ENCODE data around the gene FASN. TPM values are rescaled to one million over a fixed set of nuclear protein-coding genes. Genes with fewer than 3 reads are reported as not detected.

The FASN gene
- total RNA-seq, 4 donors from 2014 or later, result 141 to 424 (median 233) TPM

DNA sequence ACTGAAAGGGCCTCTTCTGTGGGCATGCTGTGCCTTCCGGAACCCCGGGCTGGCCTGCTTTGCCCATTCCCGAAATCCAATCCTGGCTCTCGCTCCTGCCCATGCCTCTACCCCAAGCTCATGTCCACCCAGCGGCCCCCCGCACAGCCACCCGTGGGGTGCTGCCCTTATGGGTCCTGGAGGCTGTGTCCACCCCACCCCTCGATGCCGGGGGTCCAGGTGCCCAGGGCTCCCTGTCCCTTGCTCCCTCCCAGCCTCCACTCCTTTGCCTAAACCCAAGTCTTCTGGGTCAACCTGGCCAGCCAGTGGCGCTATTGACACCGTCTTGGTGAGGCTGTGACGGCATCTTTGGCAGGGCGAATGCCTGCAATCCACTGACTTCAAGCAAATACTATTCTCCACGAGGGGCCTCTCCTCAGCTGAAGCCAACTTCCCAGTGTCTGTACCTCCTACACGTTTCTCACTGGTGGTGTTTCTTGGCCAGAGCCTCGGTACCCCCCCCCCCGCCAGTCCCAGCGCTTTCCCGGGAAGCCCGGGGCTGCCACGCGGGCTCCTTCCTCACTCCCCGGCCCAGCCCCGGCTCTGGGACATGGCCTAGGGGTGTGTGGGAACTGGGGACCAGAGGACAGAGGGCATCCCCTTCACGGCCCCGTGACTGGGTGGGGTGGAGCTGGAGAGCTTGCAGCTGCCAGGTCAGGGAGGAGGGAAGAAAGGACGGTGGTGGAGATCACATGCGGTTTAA, 20.2 kb downstream of the FASN start:
- intact Hi-C loops (cut with DNase I; ENCODE audit: low total_unique reads), result no loop called here
- DNase-seq (ENCODE audit: low spot score in 2 of 2), result no peak
- WGBS, 2 donors, result 57 to 63% methylated on average over 27 to 28 of the region's 28 CpGs
- H3K4me3 ChIP-seq (ENCODE audit: low read depth, poor library complexity, severe bottlenecking), result no peak overlapping the region
- TF ChIP-seq, protein P1, sequence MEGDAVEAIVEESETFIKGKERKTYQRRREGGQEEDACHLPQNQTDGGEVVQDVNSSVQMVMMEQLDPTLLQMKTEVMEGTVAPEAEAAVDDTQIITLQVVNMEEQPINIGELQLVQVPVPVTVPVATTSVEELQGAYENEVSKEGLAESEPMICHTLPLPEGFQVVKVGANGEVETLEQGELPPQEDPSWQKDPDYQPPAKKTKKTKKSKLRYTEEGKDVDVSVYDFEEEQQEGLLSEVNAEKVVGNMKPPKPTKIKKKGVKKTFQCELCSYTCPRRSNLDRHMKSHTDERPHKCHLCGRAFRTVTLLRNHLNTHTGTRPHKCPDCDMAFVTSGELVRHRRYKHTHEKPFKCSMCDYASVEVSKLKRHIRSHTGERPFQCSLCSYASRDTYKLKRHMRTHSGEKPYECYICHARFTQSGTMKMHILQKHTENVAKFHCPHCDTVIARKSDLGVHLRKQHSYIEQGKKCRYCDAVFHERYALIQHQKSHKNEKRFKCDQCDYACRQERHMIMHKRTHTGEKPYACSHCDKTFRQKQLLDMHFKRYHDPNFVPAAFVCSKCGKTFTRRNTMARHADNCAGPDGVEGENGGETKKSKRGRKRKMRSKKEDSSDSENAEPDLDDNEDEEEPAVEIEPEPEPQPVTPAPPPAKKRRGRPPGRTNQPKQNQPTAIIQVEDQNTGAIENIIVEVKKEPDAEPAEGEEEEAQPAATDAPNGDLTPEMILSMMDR (IDR thresholded peaks at IDR 0.05), result no peak
- no peak for TF ChIP-seq POLR2A (IDR thresholded peaks at IDR 0.05)

DNA sequence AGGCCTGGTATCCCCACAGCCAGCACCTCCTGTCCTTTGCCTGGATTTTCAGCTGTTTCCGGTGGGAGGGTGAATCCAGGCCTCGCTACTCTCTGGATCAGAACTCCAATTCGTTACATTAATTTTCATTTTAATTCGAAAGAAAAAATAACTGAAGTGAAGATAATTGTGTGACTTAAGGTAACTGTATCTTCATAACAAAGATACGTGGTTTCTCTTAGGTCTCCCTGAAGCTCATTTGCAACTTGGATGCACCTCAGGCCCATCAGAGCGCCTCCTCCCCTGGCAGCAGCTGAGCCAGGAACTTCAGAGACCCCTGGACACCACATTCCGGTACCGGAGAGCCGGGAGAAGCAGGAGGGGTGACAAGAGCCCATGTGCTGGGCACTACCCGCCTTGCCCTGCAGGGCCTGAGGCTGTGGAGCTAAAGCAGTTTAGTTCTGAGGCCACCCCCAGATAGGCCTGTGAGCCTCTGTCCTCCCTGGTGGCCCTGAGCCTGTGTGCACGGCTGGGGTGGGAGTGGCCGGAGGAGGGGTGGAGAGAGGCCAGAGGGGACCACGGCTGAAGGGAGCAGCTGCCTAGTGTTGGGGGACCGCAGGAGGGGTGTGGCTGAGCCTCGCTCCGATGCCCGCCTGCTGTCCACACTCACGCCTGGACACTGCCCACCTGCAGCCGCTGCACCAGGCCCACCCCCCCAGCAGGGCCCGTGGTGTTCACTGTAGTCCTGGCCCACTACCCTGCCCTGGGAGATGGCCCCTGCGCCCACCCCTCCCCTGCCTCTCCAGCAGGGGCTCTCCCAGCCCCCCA, 21.0 kb downstream of the FASN start:
- intact Hi-C loops (cut with DNase I; ENCODE audit: low total_unique reads), result no loop called here
- H3K4me3 ChIP-seq (ENCODE audit: low read depth, poor library complexity, severe bottlenecking), result no peak overlapping the region
- DNase-seq (ENCODE audit: low spot score in 2 of 2), result no peak
- WGBS, 2 donors, result 76 to 82% methylated on average over 18 to 21 of the region's 21 CpGs
- TF ChIP-seq POLR2A (IDR thresholded peaks at IDR 0.05), result no peak

DNA sequence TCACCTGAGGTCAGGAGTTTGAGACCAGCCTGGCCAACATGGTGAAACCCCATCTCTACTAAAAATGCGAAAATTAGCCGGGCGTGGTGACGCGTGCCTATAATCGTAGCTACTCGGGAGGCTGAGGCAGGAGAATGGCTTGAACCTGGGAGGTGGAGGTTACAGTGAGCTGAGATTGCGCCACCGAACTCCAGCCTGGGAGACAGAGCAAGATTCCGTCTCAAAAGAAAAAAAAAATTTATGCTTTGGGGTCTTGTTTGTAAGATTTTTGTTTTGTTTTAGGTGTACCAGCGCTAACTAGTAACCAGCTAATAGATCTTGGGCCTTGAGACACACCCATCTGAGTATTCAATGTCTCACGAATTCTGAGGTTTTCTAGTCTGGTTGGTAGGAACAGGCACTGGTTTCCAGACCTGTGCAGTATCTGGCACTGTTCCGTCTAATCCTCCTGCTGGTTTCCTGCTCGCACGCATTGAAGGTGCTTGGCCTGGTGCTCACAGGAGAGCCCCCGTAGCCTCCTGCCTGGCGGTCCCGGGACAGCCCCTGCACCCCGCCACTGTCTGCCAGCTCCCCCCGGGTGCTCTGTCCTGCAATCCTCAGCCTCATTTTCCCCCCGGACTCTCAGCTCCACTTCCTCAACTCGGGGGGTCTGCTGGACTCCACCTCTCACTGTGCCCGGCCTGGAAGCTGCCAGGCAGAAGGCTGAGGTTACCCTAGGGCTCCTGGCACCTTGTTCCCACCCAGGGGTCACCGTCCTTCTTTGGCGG, 21.8 kb downstream of the FASN start:
- H3K4me3 ChIP-seq (ENCODE audit: low read depth, poor library complexity, severe bottlenecking), result no peak overlapping the region
- TF ChIP-seq, protein P1 (IDR thresholded peaks at IDR 0.05), result no peak
- TF ChIP-seq POLR2A (IDR thresholded peaks at IDR 0.05), result no peak
- WGBS, 2 donors, result 83 to 84% methylated on average over 25 of the region's 25 CpGs
- DNase-seq (ENCODE audit: low spot score in 2 of 2), result no peak
- intact Hi-C loops (cut with DNase I; ENCODE audit: low total_unique reads), result no loop called here

DNA sequence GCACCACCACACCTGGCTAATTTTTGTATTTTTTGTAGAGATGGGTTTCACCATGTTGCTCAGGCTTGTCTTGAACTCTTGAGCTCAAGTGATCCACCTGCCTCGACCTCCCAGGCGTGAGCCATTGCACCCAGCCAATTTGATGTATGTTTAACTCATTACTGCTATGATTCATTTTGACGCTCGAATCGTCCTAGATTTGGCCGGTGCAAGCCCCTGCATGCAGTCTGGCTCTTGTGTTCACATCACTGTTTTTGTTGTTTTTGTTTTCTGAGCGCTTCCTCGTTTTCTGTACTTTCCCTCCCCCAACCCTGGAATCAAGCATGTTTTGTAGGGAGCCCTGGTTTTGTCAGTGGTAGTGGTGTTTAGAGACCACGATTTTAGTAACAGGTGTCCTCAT, 24.6 kb downstream of the FASN start:
- DNase-seq (ENCODE audit: low spot score in 2 of 2), result no peak
- H3K4me3 ChIP-seq (ENCODE audit: low read depth, poor library complexity, severe bottlenecking), result no peak overlapping the region
- 57 to 67% methylated on average over 9 of the region's 9 CpGs for WGBS, 2 donors
- intact Hi-C loops (cut with DNase I; ENCODE audit: low total_unique reads), result no loop called here
- TF ChIP-seq, protein P1 (IDR thresholded peaks at IDR 0.05), result no peak
- no peak for TF ChIP-seq POLR2A (IDR thresholded peaks at IDR 0.05)

DNA sequence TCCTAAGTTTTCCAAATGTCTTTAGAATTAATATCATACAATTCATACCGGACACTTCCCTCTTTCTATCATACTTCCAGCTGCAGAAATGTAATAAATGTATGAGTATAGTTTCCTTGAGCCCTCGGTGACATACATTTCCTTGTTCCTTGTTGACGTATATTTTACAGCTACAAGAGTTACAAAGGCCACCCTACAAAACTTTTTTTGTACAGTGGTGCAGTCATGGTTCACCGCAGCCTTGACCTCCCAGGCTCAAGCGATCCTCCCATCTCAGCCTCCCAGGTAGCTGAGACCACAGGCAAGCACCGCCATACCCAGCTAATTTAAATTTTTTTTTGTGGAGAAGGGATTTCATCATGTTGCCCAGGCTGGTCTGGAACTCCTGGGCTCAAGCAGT, 25.2 kb downstream of the FASN start:
- intact Hi-C loops (cut with DNase I; ENCODE audit: low total_unique reads), result no loop called here
- no peak for TF ChIP-seq POLR2A (IDR thresholded peaks at IDR 0.05)
- TF ChIP-seq, protein P1 (IDR thresholded peaks at IDR 0.05), result no peak
- 86 to 93% methylated on average over 6 of the region's 6 CpGs for WGBS, 2 donors
- DNase-seq (ENCODE audit: low spot score in 2 of 2), result no peak
- no peak overlapping the region for H3K4me3 ChIP-seq (ENCODE audit: low read depth, poor library complexity, severe bottlenecking)

DNA sequence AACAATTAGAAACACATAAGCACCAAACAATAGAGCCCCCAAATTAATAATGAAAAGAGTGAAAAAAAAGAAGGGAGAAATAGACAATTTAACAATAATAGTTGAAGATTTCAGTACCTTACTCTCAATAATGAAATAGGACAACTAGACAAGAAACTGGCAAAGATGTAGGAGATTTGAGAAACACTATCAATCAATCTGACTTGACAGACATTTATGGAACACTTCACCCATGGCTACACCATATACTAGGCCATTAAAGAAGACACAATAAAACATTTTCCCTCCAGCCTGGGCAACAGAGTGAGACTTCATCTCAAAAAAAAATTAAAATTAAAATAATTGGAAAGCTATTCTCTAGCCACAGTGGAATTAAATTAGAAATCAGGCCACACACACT, 27.4 kb downstream of the FASN start:
- no peak for DNase-seq (ENCODE audit: low spot score in 2 of 2)
- intact Hi-C loops (cut with DNase I; ENCODE audit: low total_unique reads), result no loop called here
- H3K4me3 ChIP-seq (ENCODE audit: low read depth, poor library complexity, severe bottlenecking), result no peak overlapping the region
- TF ChIP-seq POLR2A (IDR thresholded peaks at IDR 0.05), result no peak
- TF ChIP-seq, protein P1 (IDR thresholded peaks at IDR 0.05), result no peak
